Activated B cell treated with CpG ODN at 0.5 μM for 24 hours (primary cell): Measurements from ENCODE around the gene DLK2. TPM values are rescaled to one million over a fixed set of nuclear protein-coding genes. Genes with fewer than 3 reads are reported as not detected.
"Not testable (repeated sequence)": the region's sequence is repeated elsewhere in the genome, so short reads cannot be mapped to it uniquely, and the experiment has no call there.

Source experiments
- ATAC-seq: fragments of 200-7000 bp; cut with Tn5 transposase; one replicate; pipeline ENCODE4 v1.10.0; 2021; ENCODE audit warnings: low read depth, mild to moderate bottlenecking, moderate library complexity
- CTCF ChIA-PET: fragments of 350-600 bp; sonication (Branson Sonifier 250); formaldehyde crosslinking; loops from one replicate; lab custom pipeline; 2021; ENCODE audit warnings: antibody characterized with exemption; lab: Charles Lee
- POLR2A ChIA-PET: fragments of 350-600 bp; sonication (Branson Sonifier 250); formaldehyde crosslinking; loops from one replicate; lab custom pipeline; 2021; ENCODE audit warnings: antibody characterized with exemption; lab: Charles Lee
- DNase-seq: peaks from one replicate; pipeline ENCODE4 v3.0.0; 2022
- H3K27ac Mint-ChIP-seq: one replicate; pipeline ENCODE4 v1.8.0; 2020; ENCODE audit warnings: mixed read lengths
- H3K27me3 Mint-ChIP-seq: one replicate; pipeline ENCODE4 v1.8.0; 2021; ENCODE audit warnings: mixed read lengths
- H3K36me3 Mint-ChIP-seq: one replicate; pipeline ENCODE4 v1.8.0; 2021; ENCODE audit warnings: low read depth, mixed read lengths
- H3K4me1 Mint-ChIP-seq: one replicate; pipeline ENCODE4 v1.8.0; 2021; ENCODE audit warnings: mixed read lengths
- H3K4me3 Mint-ChIP-seq: one replicate; pipeline ENCODE4 v1.8.0; 2020; ENCODE audit warnings: mild to moderate bottlenecking, mixed read lengths
- H3K9me3 Mint-ChIP-seq: one replicate; pipeline ENCODE4 v1.8.0; 2020; ENCODE audit warnings: mixed read lengths
- intact Hi-C: fragments of 100-400 bp; cut with micrococcal nuclease; formaldehyde crosslinking; loops from one replicate; pipeline ENCODE4 v1.15.1; 2024
- total RNA-seq: library from RNA; stranded (reverse); gene quantifications from 2 replicates; pipeline ENCODE4 v1.2.3, GENCODE V29; 2022
- TF ChIP-seq, protein P1 (sequence below): fragments of 200-600 bp; IDR thresholded peaks from one replicate; pipeline ENCODE4 v1.8.0; 2022; ENCODE audit warnings: antibody characterized with exemption, mild to moderate bottlenecking

Gene DLK2
- total RNA-seq, 1 donor from 2014 or later, result 1.4 TPM

DNA sequence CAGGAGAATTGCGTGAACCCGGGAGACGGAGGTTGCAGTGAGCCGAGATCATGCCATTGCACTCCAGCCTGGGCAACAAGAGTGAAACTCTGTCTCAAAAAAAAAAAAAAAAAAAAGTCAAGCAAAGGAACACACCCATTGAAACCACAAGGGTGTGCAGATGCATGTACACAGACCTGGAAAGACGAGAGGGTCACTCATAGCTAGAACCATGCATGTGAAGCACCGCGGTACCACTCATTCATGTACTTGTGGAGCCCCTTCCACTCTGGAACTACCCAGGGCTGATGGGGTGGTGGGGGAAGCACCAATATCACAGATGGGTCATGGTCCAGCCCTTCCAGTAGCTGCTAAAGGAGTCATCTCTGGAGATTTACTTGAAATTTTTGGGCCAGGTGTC is 14.6 kb upstream of the DLK2 start:
- DNase-seq, result no peak
- H3K4me3 Mint-ChIP-seq, result no peak overlapping the region
- no peak for ATAC-seq
- no peaks in the 10 kb centered on the region for H3K4me1 Mint-ChIP-seq
- TF ChIP-seq, protein P1, sequence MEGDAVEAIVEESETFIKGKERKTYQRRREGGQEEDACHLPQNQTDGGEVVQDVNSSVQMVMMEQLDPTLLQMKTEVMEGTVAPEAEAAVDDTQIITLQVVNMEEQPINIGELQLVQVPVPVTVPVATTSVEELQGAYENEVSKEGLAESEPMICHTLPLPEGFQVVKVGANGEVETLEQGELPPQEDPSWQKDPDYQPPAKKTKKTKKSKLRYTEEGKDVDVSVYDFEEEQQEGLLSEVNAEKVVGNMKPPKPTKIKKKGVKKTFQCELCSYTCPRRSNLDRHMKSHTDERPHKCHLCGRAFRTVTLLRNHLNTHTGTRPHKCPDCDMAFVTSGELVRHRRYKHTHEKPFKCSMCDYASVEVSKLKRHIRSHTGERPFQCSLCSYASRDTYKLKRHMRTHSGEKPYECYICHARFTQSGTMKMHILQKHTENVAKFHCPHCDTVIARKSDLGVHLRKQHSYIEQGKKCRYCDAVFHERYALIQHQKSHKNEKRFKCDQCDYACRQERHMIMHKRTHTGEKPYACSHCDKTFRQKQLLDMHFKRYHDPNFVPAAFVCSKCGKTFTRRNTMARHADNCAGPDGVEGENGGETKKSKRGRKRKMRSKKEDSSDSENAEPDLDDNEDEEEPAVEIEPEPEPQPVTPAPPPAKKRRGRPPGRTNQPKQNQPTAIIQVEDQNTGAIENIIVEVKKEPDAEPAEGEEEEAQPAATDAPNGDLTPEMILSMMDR, result no peak
- no peaks in the 10 kb centered on the region for H3K36me3 Mint-ChIP-seq
- no peak overlapping the region for H3K27ac Mint-ChIP-seq
- H3K9me3 Mint-ChIP-seq, result no peaks in the 10 kb centered on the region
- intact Hi-C loops, result no loop called here
- CTCF ChIA-PET, result interaction anchor here (0.9 kb wide), 1 partner anchor 37 kb away, joined by 4 read pairs; no protein-coding TSS in a partner anchor
- H3K27me3 Mint-ChIP-seq, result peaks cover 33% of the 10 kb centered on the region
- POLR2A ChIA-PET, result no interaction called here

DNA sequence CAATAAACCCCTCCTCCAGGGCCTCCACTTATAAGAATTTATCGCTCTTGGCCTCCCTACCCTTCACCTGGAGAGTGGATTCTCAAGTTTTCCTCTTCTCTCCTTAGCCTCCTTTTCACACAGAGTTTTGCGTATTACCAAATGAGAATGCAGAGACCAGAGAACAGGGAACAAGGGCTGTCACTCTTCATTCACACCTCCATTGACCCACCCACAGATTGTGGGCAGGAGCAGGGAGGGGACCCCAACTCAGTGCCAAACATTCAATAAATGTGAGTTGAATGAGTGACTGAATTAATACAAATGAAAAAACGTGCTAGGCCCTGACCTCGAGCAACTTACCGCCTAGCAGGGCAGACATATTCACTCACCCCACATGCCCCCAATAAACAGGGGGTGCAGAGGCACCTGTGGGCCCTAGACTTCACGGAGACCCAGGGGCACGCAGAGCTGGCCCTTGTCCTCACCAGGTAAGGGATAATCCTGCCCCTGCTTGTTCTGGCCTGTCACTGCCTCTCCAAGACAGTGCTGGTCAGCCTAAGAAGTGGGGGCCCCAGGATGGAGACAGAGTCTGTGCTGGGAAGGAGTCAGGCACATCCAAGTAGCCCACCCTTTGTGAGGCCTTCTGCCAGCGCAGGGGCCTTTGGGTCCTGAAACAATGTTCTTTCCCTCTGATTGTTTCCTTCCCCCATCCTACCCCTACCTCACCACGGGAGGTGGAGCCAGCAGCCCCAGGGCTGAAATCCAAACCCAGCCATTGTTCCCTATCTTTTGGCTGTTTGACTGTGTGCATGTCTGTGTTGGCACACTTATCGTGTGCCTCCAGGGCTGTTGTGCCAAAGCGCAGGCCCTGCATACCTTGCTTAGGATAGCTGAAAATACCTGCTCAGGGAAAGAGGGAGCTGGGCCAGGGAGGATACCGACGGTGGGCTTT is 13.7 kb upstream of the DLK2 start:
- ATAC-seq, result no peak
- no peak overlapping the region for H3K4me3 Mint-ChIP-seq
- peaks cover 33% of the 10 kb centered on the region for H3K27me3 Mint-ChIP-seq
- H3K9me3 Mint-ChIP-seq, result no peaks in the 10 kb centered on the region
- H3K4me1 Mint-ChIP-seq, result no peaks in the 10 kb centered on the region
- POLR2A ChIA-PET, result interaction anchor here (0.5 kb wide), 1 partner anchor 644 kb away, joined by 4 read pairs; no protein-coding TSS in a partner anchor
- DNase-seq, result no peak
- TF ChIP-seq, protein P1, result no peak
- H3K27ac Mint-ChIP-seq, result no peak overlapping the region
- intact Hi-C loops, result no loop called here
- no peaks in the 10 kb centered on the region for H3K36me3 Mint-ChIP-seq
- CTCF ChIA-PET, result interaction anchor here (0.9 kb wide), 1 partner anchor 38 kb away, joined by 4 read pairs; no protein-coding TSS in a partner anchor

DNA sequence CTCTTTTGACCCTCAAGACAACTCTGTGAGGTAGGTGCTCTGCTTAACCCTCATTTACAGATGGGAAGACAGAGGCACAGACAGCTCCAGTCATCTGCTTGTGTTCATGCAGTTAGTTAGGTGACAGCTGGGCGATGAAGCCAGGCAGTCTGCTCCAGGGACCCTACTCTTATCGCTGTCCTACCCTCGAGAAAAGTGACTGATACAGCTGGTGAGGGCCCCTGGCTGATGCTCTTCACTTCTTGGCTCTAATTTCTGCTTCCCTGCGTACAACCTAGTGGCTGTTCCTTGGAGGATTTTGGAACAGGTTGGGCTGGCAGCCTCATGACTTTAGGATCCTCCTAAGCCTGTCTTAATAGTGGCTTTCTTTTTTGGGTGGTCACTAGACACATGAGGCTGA is 12.9 kb upstream of the DLK2 start:
- Mint-ChIP-seq H3K4me1 (no peaks in the 10 kb centered on the region), H3K4me3 (no peak overlapping the region), H3K9me3 (no peaks in the 10 kb centered on the region), H3K27ac (no peak overlapping the region), H3K36me3 (no peaks in the 10 kb centered on the region), H3K27me3 (peaks cover 38% of the 10 kb centered on the region)
- TF ChIP-seq, protein P1, result no peak
- CTCF ChIA-PET, result no interaction called here
- intact Hi-C loops, result no loop called here
- ATAC-seq, result no peak
- DNase-seq, result no peak
- POLR2A ChIA-PET, result no interaction called here

DNA sequence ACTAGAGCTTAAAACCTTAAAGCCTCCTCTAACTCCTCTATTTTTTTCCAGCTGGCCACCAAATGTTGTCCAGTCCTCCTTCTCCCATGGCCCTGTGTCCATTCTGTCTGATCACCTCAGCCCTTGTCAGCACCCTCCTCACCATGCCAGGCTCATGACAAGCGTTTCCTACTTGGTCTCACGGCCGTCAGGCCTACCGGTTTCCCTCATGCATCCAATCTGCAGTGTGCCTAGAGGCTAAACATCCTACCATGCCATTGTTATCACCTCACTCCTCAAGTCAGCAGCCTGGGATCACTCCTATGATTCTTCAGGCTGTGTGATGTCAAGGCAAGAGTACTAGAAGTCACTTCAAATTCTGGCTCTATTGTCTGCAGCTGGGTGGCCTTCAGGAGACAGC is 12.4 kb upstream of the DLK2 start:
- intact Hi-C loops, result no loop called here
- POLR2A ChIA-PET, result no interaction called here

DNA sequence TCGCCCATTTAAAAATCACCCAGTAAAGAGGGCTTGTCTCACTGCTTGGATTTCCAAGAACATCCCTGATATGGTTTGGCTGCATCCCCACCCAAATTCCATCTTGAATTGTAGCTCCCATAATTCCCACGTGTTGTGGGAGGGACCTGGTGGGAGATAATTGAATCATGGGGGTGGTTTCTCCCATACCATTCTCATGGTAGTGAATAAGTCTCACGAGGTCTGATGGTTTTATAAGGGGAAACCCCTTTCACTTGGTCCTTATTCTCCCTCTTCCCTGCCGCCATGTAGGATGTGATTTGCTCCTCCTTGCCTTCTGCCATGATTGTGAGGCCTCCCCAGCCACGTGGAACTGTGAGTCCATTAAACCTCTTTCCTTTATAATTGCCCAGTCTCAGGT is 11.9 kb upstream of the DLK2 start:
- intact Hi-C loops, CTCF ChIA-PET, POLR2A ChIA-PET, DNase-seq, H3K27ac Mint-ChIP-seq, H3K36me3 Mint-ChIP-seq, H3K4me3 Mint-ChIP-seq, H3K4me1 Mint-ChIP-seq, ATAC-seq, H3K9me3 Mint-ChIP-seq: not testable (repeated sequence)
- H3K27me3 Mint-ChIP-seq, result peaks cover 40% of the 10 kb centered on the region

More for the DNA sequence above, 12.4 kb upstream of the DLK2 start:
- no peak overlapping the region for H3K27ac Mint-ChIP-seq
- ATAC-seq, result no peak
- DNase-seq, result no peak
- H3K27me3 Mint-ChIP-seq, result peaks cover 40% of the 10 kb centered on the region
- TF ChIP-seq, protein P1, result no peak
- no peaks in the 10 kb centered on the region for H3K36me3 Mint-ChIP-seq
- CTCF ChIA-PET, result no interaction called here
- H3K9me3 Mint-ChIP-seq, result no peaks in the 10 kb centered on the region
- no peak overlapping the region for H3K4me3 Mint-ChIP-seq
- H3K4me1 Mint-ChIP-seq, result no peaks in the 10 kb centered on the region
